Suppressor macrophage treated with lipopolysaccharide for 1 hour (primary cell): ENCODE results near the gene DIP2C.
"Not testable (repeated sequence)": the region's sequence is repeated elsewhere in the genome, so short reads cannot be mapped to it uniquely, and the experiment has no call there.

Experiments used
- DNase-seq, 3 donors: peaks; one replicate each; pipeline ENCODE4 v3.0.0-alpha.2; 2020 to 2022

The DIP2C gene

DNA sequence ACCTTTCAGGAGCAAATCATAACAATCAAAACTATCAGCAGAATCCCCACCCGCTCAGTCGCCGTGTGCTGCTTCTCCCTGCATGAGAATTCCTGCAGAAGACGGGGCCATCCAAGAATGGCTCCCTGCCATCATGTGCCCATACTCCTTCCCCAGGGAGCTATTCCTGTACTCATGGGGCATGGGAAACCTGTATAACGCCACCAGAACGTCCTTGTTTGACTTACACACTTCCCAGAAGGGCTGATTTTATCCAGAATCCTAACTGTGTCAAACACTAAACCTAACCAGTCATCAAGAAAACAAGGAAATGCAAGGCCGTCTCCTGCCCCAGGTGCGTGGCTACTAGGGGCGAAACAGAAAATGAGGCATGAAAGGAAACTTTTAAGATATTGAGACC lies 16.0 kb downstream of the DIP2C start:
- DNase-seq: no peak

- no peak for DNase-seq
These were observed 16.5 kb downstream of the DIP2C start for GRCh38 chr10:672992-673391.

DNA sequence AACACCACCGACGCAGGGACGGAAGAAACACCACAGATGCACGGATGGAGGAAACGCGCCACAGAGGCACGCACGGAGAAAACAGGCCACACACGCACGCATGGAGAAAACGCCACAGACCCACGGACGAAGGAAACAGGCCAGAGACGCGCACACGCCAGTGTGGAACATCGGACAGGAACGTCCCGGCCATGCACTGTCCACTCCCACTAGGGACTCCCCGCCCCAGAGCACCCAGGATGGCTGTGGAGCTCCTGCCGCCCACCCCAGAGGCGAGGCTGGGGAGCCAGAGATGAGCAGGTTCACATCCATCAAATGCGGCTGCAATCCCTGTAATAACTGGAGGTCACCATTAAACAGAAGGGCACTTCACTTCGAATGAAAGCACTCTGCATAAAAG lies 17.3 kb downstream of the DIP2C start:
- DNase-seq: no peak

- DNase-seq: no peak
These were observed 18.5 kb downstream of the DIP2C start for GRCh38 chr10:670990-671389.

GRCh38 chr10:670038-670437 lies 19.4 kb downstream of the DIP2C start:
- DNase-seq: no peak

GRCh38 chr10:668786-669485 lies 20.5 kb downstream of the DIP2C start:
- DNase-seq: no peak

DNA sequence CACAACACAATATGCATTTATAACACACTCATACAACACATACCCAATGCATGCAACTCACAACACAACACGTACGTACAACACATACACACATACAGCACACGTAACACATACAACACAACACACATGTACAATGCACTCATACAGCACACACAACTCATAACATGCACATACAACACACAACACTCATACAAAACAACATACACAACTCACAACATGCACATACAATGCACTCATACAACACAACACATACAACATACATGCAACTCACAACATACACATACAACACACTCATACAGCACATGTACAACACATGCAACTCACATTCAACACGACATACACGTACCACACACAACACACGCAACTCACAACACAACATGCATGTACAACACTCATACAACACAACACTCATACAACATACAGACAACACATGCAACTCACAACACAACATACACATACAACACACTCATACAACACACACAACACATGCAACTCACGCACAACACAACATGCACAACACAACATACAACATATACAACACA lies 21.8 kb downstream of the DIP2C start:
- DNase-seq: no peak

GRCh38 chr10:667096-667495 lies 22.4 kb downstream of the DIP2C start:
- no peak for DNase-seq

GRCh38 chr10:666237-667012 lies 23.0 kb downstream of the DIP2C start:
- DNase-seq: no peak

GRCh38 chr10:665579-666091 lies 23.8 kb downstream of the DIP2C start:
- DNase-seq: no peak

GRCh38 chr10:664893-665292 lies 24.6 kb downstream of the DIP2C start:
- no peak for DNase-seq

- no peak for DNase-seq
These were observed 25.2 kb downstream of the DIP2C start for GRCh38 chr10:664301-664700.

- no peak for DNase-seq
These were observed 25.6 kb downstream of the DIP2C start for GRCh38 chr10:663831-664251.

- DNase-seq: no peak
These were observed 26.1 kb downstream of the DIP2C start for GRCh38 chr10:663466-663751.

- no peak for DNase-seq
These were observed 26.6 kb downstream of the DIP2C start for GRCh38 chr10:662686-663465.

DNA sequence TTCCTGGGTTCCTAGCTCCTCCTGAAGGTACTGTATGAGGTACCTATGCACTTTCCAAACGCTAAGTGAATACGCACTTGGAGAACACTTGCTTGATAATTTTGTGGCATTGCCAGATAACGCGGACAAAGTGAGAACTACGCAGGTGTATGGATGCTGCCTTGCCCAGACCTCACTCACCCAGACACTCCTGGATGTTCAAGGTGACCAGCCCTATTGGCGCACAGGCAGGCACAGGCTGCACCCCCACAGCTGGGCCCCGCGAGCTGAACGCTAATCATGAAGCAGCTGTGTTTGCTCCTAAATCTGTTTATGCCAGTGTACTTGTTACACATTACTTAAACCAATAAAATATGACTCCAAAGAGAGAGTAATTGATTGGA lies 27.3 kb downstream of the DIP2C start:
- DNase-seq: no peak

DNA sequence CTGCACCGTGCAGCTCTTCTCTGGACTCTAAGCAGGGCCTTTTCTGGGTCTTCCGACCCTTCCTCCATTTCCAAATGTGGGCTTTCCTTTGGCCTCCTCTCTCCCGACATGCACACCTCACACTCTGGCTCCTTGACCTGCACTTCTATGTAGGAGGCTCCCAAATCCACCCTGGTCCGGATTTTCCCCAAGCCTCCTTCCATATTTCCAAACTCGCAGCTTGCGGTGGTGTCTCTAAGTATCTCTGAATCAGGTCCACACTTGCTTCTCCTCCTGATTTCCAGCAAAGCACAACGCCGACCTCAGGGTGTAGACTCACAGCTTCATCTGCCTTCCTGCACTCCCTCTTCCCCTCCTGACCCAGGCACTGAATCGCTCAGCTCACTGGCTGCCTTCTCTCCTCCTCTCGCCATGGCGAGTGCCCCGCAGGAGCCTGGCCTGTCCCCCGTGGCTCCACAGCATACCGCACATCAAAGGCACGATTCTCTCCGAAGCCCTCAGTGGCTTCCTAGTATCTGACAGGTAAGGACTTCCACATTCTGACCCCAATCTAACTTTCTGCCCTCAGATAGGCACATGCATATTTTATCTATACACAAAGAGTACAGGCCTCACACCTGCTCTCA lies 27.8 kb downstream of the DIP2C start:
- no peak for DNase-seq

- DNase-seq: no peak
These were observed 28.4 kb downstream of the DIP2C start for GRCh38 chr10:660970-661596.

DNA sequence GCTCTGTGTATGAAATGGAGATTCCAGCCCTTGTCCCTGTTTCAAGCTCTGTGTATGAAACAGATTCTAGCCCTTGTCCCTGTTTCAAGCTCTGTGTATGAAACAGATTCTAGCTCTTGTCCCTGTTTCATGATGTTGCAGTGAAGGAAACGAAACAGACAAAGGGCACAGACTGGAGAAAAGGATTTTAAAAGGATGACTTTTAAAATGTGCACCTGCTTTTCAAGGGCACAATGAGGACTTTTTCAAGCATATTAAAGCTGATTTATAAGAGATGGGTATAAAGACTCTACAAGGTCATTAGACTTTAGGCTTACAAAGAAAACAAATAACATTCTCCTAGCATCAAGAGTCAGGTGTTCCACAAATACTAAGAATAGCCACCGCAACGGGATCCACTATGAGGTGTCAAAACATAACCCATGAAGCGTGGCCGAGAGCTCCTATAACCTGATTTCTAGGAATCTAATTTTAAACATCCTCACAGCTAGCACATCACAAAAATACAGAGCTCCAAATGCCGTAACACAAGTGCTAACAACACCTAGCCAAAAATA lies 29.0 kb downstream of the DIP2C start:
- no peak for DNase-seq

GRCh38 chr10:659688-660141 lies 29.8 kb downstream of the DIP2C start:
- no peak for DNase-seq

GRCh38 chr10:657816-658350 lies 31.6 kb downstream of the DIP2C start:
- DNase-seq: not testable (repeated sequence)

DNA sequence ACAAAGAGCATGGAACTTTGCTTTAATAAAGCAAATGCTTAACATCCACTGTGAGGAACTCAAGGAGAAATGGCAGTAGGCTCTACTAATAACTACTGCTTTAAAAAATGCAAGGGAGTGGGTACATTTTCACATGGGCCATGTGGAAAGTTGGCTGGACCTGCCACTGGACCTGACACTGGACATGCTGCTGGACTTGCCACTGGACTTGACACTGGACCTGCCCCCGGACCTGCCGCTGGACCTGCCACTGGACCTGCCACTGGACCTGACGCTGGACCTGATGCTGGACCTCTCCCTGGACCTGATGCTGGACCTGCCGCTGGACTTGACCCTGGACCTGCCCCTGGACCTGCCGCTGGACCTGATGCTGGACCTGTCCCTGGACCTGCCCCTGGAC lies 32.6 kb downstream of the DIP2C start:
- DNase-seq: no peak
